GM12864 (cell line): ENCODE data around the gene SPSB1.
"Not testable (repeated sequence)": the region's sequence is repeated elsewhere in the genome, so short reads cannot be mapped to it uniquely, and the experiment has no call there.

Experiments used
- DNase-seq: peaks from one replicate; pipeline ENCODE4 v3.0.0-alpha.2; 2011; ENCODE audit warnings: low read depth
- H3K4me3 ChIP-seq: 2 replicates; pipeline ENCODE4 v1.5.1; 2011; ENCODE audit warnings: mild to moderate bottlenecking, low read depth, low read length, control low read depth
- CTCF ChIP-seq: IDR thresholded peaks from 2 replicates; pipeline ENCODE4 v1.5.1; 2011; ENCODE audit warnings: low read depth, mild to moderate bottlenecking, moderate library complexity, low read length, control low read depth, inconsistent platforms; ENCODE audit errors: missing control alignments

Gene SPSB1

GRCh38 chr1:9294405-9294773 lies 1.7 kb downstream of the SPSB1 start:
- H3K4me3 ChIP-seq: peak overlapping the region; percentile 59

DNA sequence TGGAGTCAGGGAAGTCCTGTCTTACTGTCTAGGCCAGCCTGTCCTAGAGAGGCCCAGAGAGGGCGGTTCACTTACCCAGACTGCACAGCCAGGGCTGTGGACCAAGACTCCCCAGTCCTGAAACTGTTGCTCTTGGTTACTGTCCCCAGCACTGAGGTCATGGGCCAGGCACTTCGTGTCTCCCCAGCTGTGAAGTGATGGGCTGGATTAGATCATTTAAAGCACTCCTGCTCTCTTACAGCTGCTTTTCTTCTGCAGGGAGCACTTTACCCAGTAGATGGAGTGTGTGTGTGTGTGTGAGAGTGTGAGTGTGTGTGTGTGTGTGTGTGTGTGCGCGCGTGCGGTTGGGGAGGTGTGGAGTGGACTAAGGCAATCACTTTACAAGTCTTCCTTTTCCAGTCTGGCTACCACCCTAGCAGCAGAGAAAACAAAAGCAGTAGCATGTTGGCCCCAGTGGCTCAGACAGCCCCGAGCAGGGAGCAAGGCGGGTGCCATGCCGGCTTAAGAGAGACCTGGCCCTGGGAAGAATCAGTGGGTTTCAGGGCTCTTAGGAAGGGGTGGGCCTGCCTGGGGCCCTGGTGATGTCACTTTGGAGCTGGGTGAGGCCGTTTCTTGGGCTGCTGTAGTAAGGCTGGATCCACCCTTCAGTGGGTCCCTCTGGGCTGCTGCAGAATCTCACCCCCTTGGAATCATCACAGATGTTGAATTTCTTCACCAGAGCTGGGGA lies 2.4 kb downstream of the SPSB1 start:
- no peak overlapping the region for H3K4me3 ChIP-seq
- peak; percentile 40 for DNase-seq
- peak; percentile 34 for TF ChIP-seq CTCF

More at GRCh38 chr1:9294405-9294773, 1.7 kb downstream of the SPSB1 start:
- no peak for DNase-seq
- no peak for TF ChIP-seq CTCF

GRCh38 chr1:9295884-9296283 lies 3.2 kb downstream of the SPSB1 start:
- H3K4me3 ChIP-seq: no peak overlapping the region
- no peak for DNase-seq

GRCh38 chr1:9296850-9297249 lies 4.2 kb downstream of the SPSB1 start:
- H3K4me3 ChIP-seq: no peak overlapping the region
- no peak for DNase-seq
- no peak for TF ChIP-seq CTCF

More at GRCh38 chr1:9295884-9296283, 3.2 kb downstream of the SPSB1 start:
- no peak for TF ChIP-seq CTCF

DNA sequence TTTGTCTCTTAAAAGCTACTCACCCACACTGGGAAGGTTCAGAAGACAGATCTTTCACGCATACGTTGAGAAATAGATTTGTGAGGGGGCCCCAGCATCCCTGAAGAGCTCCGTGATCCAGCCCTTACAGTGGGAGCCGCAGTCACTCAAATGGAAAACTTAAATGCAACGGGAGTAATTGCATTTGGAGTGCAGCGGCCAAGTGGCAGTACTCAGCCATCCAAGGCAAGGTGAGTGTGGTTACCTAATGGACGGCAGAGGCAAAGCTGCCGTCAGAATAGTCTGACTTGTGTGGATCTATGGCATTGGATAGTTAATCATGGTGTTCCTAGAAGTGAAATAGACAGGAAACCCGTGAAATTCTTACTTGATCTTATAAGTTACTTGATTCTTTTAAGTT lies 5.1 kb downstream of the SPSB1 start:
- no peak for DNase-seq

GRCh38 chr1:9298282-9298681 lies 5.6 kb downstream of the SPSB1 start:
- H3K4me3 ChIP-seq: no peak overlapping the region
- TF ChIP-seq CTCF: no peak
- DNase-seq: no peak

More for the DNA sequence above, 5.1 kb downstream of the SPSB1 start:
- H3K4me3 ChIP-seq: no peak overlapping the region
- TF ChIP-seq CTCF: no peak

GRCh38 chr1:9299571-9300541 lies 7.2 kb downstream of the SPSB1 start:
- H3K4me3 ChIP-seq, DNase-seq: not testable (repeated sequence)
